Measurements from ENCODE around the gene TGM1.

The TGM1 gene

DNA sequence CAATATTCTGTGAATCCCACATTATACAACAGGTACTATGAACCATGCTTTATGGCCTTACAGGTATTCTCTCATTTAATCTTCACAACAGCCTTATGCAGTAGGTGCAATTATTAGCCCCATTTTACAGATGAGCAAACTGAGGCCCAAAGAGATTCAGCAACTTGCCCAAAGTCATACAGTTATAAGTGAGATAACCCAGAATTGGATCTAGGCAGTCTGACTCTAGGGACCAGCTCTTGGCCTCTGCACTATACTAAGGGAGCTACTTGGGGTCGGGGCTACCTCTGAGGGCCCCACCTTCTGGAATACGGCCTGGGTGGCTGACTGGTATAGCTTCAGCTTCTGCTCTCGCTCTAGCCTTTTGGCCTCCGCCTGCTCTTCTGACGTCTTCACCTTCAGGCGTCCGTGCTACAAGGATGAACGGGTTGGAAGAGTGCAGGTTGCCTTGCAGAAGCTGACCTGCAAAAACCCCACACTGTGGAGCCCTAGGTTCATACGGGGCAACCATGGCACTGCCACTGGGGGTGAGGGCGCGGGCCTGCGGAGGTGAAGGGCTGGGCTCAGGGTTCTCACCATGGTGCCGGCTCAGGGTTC is 7.7 kb upstream of the TGM1 start:
- H2AFZ ChIP-seq (ENCODE audit: low read depth), result peak overlapping the region; percentile 78
- H3K4me3 ChIP-seq (IDR thresholded peaks at IDR 0.05; ENCODE audit: insufficient read depth, low read depth, low read length), result no peak overlapping the region
- H3K4me1 ChIP-seq (ENCODE audit: low read depth, poor library complexity, severe bottlenecking), result peaks cover 24% of the 10 kb centered on the region
- H3K9ac ChIP-seq, result peak overlapping the region; percentile 94; the same call in 1 of the 2 replicates
- H3K79me2 ChIP-seq (ENCODE audit: insufficient read depth, low read depth), result no peaks in the 10 kb centered on the region
- no peaks in the 10 kb centered on the region for H4K20me1 ChIP-seq (ENCODE audit: insufficient read depth)
- no peak for TF ChIP-seq CTCF (conservative IDR thresholded peaks at IDR 0.05; ENCODE audit: low read depth, low read length)
- peak overlapping the region; percentile 80 for H3K4me2 ChIP-seq
- H3K27me3 ChIP-seq (ENCODE audit: insufficient read depth, low read depth), result no peaks in the 10 kb centered on the region
- H3K36me3 ChIP-seq (ENCODE audit: insufficient read depth), result no peaks in the 10 kb centered on the region
- peak overlapping the region; percentile 83; the same call in 1 of the 2 replicates for H3K27ac ChIP-seq

DNA sequence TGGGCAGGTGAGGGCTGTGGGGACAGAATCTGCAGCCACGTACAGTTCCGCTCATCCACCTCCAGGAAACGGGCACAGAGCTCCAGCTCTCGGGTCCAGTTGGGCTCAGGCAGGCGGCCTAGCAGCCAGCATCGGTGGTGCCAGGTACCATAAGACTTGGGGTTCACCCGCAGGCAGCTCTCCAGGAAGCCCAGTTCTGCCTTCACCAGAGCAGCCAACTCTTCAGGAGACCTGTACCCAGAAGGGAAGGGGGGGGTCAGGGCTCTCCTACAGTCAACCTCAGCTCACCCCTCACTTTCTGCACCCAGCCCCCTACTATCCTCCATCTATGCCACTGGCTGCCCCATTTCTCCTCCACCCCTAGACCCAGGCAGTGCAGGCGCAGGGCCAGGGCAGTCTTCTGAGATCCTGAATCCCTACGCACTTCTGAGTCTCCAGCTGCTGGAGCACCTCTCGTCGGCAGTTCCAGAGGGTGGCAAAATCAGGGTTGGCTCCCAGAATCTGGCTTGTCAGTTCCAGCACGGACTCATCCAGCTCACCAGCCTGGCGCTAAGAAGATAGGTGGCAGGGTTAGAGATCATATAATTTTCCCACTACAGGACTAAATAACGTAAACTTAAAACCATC is 7.0 kb upstream of the TGM1 start:
- no peaks in the 10 kb centered on the region for H3K27me3 ChIP-seq (ENCODE audit: insufficient read depth, low read depth)
- no peak overlapping the region for H3K27ac ChIP-seq
- H3K79me2 ChIP-seq (ENCODE audit: insufficient read depth, low read depth), result no peaks in the 10 kb centered on the region
- H4K20me1 ChIP-seq (ENCODE audit: insufficient read depth), result no peaks in the 10 kb centered on the region
- no peaks in the 10 kb centered on the region for H3K36me3 ChIP-seq (ENCODE audit: insufficient read depth)
- H3K4me3 ChIP-seq (IDR thresholded peaks at IDR 0.05; ENCODE audit: insufficient read depth, low read depth, low read length), result no peak overlapping the region
- no peak overlapping the region for H3K4me2 ChIP-seq
- no peak overlapping the region for H2AFZ ChIP-seq (ENCODE audit: low read depth)
- TF ChIP-seq CTCF (conservative IDR thresholded peaks at IDR 0.05; ENCODE audit: low read depth, low read length), result no peak
- peaks cover 24% of the 10 kb centered on the region for H3K4me1 ChIP-seq (ENCODE audit: low read depth, poor library complexity, severe bottlenecking)
- no peak overlapping the region for H3K9ac ChIP-seq

GRCh38 chr14:24269368-24269767 is 6.4 kb upstream of the TGM1 start:
- H3K9ac ChIP-seq, result no peak overlapping the region
- H3K36me3 ChIP-seq (ENCODE audit: insufficient read depth), result no peaks in the 10 kb centered on the region
- no peak overlapping the region for H3K4me2 ChIP-seq
- no peak overlapping the region for H3K4me3 ChIP-seq (IDR thresholded peaks at IDR 0.05; ENCODE audit: insufficient read depth, low read depth, low read length)
- TF ChIP-seq CTCF (conservative IDR thresholded peaks at IDR 0.05; ENCODE audit: low read depth, low read length), result no peak
- no peaks in the 10 kb centered on the region for H3K79me2 ChIP-seq (ENCODE audit: insufficient read depth, low read depth)
- no peaks in the 10 kb centered on the region for H4K20me1 ChIP-seq (ENCODE audit: insufficient read depth)
- H3K27ac ChIP-seq, result no peak overlapping the region
- H2AFZ ChIP-seq (ENCODE audit: low read depth), result no peak overlapping the region
- H3K27me3 ChIP-seq (ENCODE audit: insufficient read depth, low read depth), result no peaks in the 10 kb centered on the region
- peaks cover 22% of the 10 kb centered on the region for H3K4me1 ChIP-seq (ENCODE audit: low read depth, poor library complexity, severe bottlenecking)

- Histone ChIP-seq H3K4me1 (ENCODE audit: low read depth, poor library complexity, severe bottlenecking) (peaks cover 10% of the 10 kb centered on the region), H4K20me1 (ENCODE audit: insufficient read depth) (no peaks in the 10 kb centered on the region), H3K27me3 (ENCODE audit: insufficient read depth, low read depth) (no peaks in the 10 kb centered on the region), H3K9ac (no peak overlapping the region), H3K4me3 (IDR thresholded peaks at IDR 0.05; ENCODE audit: insufficient read depth, low read depth, low read length) (no peak overlapping the region), H3K36me3 (ENCODE audit: insufficient read depth) (no peaks in the 10 kb centered on the region), H3K79me2 (ENCODE audit: insufficient read depth, low read depth) (no peaks in the 10 kb centered on the region), H2AFZ (ENCODE audit: low read depth) (no peak overlapping the region), H3K27ac (no peak overlapping the region), H3K4me2 (no peak overlapping the region)
- TF ChIP-seq CTCF (conservative IDR thresholded peaks at IDR 0.05; ENCODE audit: low read depth, low read length), result no peak
Observed at GRCh38 chr14:24268225-24268624, 5.2 kb upstream of the TGM1 start.

Measured in KMS-11 (cell line).